ENCODE data around the gene SV2B.

Gene SV2B

GRCh38 chr15:91114301-91114700 is 14.2 kb downstream of the SV2B start:
- H3K4me3 ChIP-seq (ENCODE audit: control insufficient read depth, low read depth, low read length) = no peak overlapping the region
- DNase-seq (ENCODE audit: low read depth) = no peak
- TF ChIP-seq CTCF (conservative IDR thresholded peaks at IDR 0.05; ENCODE audit: control insufficient read depth, insufficient read depth, low read depth, low read length) = no peak

GRCh38 chr15:91116113-91117067 is 16.3 kb downstream of the SV2B start:
- TF ChIP-seq CTCF (conservative IDR thresholded peaks at IDR 0.05; ENCODE audit: control insufficient read depth, insufficient read depth, low read depth, low read length) = no peak
- H3K4me3 ChIP-seq (ENCODE audit: control insufficient read depth, low read depth, low read length) = no peak overlapping the region
- DNase-seq (ENCODE audit: low read depth) = no peak

- no peak for DNase-seq (ENCODE audit: low read depth)
- no peak for TF ChIP-seq CTCF (conservative IDR thresholded peaks at IDR 0.05; ENCODE audit: control insufficient read depth, insufficient read depth, low read depth, low read length)
These were observed 17.3 kb downstream of the SV2B start for GRCh38 chr15:91117375-91117774.

GRCh38 chr15:91118817-91119590 is 18.9 kb downstream of the SV2B start:
- DNase-seq (ENCODE audit: low read depth) = no peak
- no peak overlapping the region for H3K4me3 ChIP-seq (ENCODE audit: control insufficient read depth, low read depth, low read length)
- no peak for TF ChIP-seq CTCF (conservative IDR thresholded peaks at IDR 0.05; ENCODE audit: control insufficient read depth, insufficient read depth, low read depth, low read length)

More at GRCh38 chr15:91117375-91117774, 17.3 kb downstream of the SV2B start:
- H3K4me3 ChIP-seq (ENCODE audit: control insufficient read depth, low read depth, low read length) = no peak overlapping the region

- TF ChIP-seq CTCF (conservative IDR thresholded peaks at IDR 0.05; ENCODE audit: control insufficient read depth, insufficient read depth, low read depth, low read length) = no peak
- no peak overlapping the region for H3K4me3 ChIP-seq (ENCODE audit: control insufficient read depth, low read depth, low read length)
- no peak for DNase-seq (ENCODE audit: low read depth)
These were observed 22.2 kb downstream of the SV2B start for GRCh38 chr15:91122296-91122695.

- TF ChIP-seq CTCF (conservative IDR thresholded peaks at IDR 0.05; ENCODE audit: control insufficient read depth, insufficient read depth, low read depth, low read length) = no peak
- H3K4me3 ChIP-seq (ENCODE audit: control insufficient read depth, low read depth, low read length) = no peak overlapping the region
- DNase-seq (ENCODE audit: low read depth) = no peak
These were observed 24.1 kb downstream of the SV2B start for GRCh38 chr15:91124132-91124531.

Measured in fibroblast of mammary gland (primary cell).